DOHH2 (cell line): Measurements from ENCODE around the gene PPCDC.

Experiments used
- EZH2phosphoT487 ChIP-seq: fragments of 200-600 bp; sonication (generic); IDR thresholded peaks from 2 replicates; pipeline ENCODE4 v1.6.1; 2017; ENCODE audit warnings: borderline replicate concordance, mild to moderate bottlenecking, antibody characterized with exemption, low read length, moderate library complexity, mixed read lengths
- TF ChIP-seq, protein P1 (sequence below): fragments of 200-600 bp; sonication (generic); IDR thresholded peaks from one replicate; pipeline ENCODE4 v1.5.1; 2014; ENCODE audit warnings: antibody characterized with exemption, mild to moderate bottlenecking, low read depth, low read length; ENCODE audit not compliant: poor library complexity, severe bottlenecking

DNA sequence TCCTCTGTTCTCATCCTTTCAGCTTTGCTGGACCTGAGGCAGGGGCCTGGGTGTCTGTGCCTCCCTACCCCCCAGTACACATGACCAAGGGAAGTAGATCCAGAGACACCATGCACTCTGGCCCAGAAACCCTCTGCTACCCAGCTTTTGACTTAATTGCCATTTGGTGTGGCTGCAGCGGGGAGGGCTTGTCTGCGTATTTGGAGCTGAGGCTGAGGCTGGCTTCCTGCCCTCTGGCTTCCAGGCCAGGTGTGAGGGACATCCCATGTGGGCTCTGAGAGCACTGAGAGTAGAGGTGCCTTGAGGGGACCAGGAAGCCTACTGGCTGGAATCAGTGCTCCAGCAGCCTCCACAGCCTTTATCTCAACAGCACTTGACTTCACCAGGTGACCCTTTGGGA is 26.9 kb downstream of the PPCDC start:
- TF ChIP-seq, protein P1, sequence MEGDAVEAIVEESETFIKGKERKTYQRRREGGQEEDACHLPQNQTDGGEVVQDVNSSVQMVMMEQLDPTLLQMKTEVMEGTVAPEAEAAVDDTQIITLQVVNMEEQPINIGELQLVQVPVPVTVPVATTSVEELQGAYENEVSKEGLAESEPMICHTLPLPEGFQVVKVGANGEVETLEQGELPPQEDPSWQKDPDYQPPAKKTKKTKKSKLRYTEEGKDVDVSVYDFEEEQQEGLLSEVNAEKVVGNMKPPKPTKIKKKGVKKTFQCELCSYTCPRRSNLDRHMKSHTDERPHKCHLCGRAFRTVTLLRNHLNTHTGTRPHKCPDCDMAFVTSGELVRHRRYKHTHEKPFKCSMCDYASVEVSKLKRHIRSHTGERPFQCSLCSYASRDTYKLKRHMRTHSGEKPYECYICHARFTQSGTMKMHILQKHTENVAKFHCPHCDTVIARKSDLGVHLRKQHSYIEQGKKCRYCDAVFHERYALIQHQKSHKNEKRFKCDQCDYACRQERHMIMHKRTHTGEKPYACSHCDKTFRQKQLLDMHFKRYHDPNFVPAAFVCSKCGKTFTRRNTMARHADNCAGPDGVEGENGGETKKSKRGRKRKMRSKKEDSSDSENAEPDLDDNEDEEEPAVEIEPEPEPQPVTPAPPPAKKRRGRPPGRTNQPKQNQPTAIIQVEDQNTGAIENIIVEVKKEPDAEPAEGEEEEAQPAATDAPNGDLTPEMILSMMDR = no peak
- no peak for TF ChIP-seq EZH2phosphoT487
